BJ (cell line): Measurements from ENCODE around the gene PIAS4. TPM values are rescaled to one million over a fixed set of nuclear protein-coding genes. Genes with fewer than 3 reads are reported as not detected.
"Not testable (repeated sequence)": the region's sequence is repeated elsewhere in the genome, so short reads cannot be mapped to it uniquely, and the experiment has no call there.

Experiments
- CTCF ChIA-PET: fragments of 350-600 bp; formaldehyde crosslinking; extraction: SDS; loops from one replicate; lab custom pipeline; 2021; ENCODE audit warnings: antibody characterized with exemption, inconsistent platforms; lab: Yijun Ruan, JAX
- POLR2A ChIA-PET: fragments of 300-600 bp; sonication (Branson Sonifier 250); formaldehyde crosslinking; extraction: SDS; loops from one replicate; lab custom pipeline; 2021; ENCODE audit warnings: antibody characterized with exemption; lab: Charles Lee
- DNase-seq: peaks from one replicate; pipeline ENCODE4 v3.0.0-alpha.2; 2011; ENCODE audit warnings: low read depth
- H3K27me3 ChIP-seq: 2 replicates; pipeline ENCODE4 v1.6.0; 2011; ENCODE audit warnings: low read length; ENCODE audit not compliant: control insufficient read depth, insufficient read depth
- H3K36me3 ChIP-seq: 2 replicates; pipeline ENCODE4 v1.5.1; 2011; ENCODE audit warnings: low read length; ENCODE audit not compliant: control insufficient read depth, insufficient read depth
- H3K4me3 ChIP-seq: 2 replicates; pipeline ENCODE4 v1.5.1; 2011; ENCODE audit warnings: low read depth, mild to moderate bottlenecking, control low read depth, low read length
- polyA plus RNA-seq: library from polyadenylated mRNA; depleted of rRNA; stranded (reverse); fragments of >200 nt; gene quantifications from 2 replicates; pipeline ENCODE4 v1.2.3, GENCODE V29; 2011
- TF ChIP-seq, protein P1 (sequence below): IDR thresholded peaks from 2 replicates; pipeline ENCODE4 v1.5.1; 2011; ENCODE audit warnings: low read depth, mild to moderate bottlenecking, control low read depth, inconsistent platforms, low read length, moderate library complexity; ENCODE audit not compliant: insufficient read depth

The PIAS4 gene
- polyA plus RNA-seq, 1 experiment: 18.2 TPM

DNA sequence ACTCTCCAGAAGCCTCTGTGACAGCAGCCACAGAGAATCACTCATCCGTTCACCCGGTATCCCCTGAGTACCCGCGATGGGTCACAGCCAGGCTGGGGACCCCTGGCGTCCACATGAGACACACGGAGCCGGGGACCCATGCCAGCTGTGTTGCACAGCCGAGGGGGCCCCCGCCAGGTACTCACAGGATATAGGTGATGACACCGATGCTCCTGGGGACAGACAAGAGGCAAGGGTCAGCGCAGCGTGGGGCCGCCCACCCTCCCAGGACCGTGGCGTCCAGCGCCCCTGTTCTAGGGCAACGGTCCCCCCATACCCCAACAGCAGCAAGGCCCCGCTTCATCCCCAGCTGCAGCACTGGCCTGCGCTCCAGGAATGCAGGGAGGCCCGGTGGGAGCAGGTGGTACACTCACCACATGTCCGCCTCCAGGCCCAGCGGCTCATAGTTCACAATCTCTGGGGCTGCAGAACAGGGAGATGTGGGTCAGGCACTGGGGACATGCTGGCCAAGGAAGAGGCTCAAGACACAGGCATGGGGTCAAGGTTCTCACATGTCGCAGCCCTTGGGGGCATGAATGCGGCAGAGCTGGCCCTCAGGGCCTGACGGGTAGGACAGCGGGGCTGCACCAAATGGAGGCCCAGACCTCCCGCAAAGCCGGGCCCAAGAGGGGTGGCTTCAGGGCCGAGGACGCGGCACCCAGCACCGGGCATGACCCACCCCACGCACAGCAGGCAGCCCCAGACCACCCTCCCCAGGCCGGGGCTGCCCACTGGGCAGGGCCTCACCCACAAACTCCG is 43.9 kb upstream of the PIAS4 start:
- CTCF ChIA-PET: interaction anchor here (1.1 kb wide), 1 partner anchor 142 kb away, joined by 3 read pairs; no protein-coding TSS in a partner anchor
- POLR2A ChIA-PET: no interaction called here
- Histone ChIP-seq H3K27me3 (no peaks in the 10 kb centered on the region), H3K4me3 (no peak overlapping the region), H3K36me3 (peaks cover 64% of the 10 kb centered on the region)
- DNase-seq: no peak
- TF ChIP-seq, protein P1, sequence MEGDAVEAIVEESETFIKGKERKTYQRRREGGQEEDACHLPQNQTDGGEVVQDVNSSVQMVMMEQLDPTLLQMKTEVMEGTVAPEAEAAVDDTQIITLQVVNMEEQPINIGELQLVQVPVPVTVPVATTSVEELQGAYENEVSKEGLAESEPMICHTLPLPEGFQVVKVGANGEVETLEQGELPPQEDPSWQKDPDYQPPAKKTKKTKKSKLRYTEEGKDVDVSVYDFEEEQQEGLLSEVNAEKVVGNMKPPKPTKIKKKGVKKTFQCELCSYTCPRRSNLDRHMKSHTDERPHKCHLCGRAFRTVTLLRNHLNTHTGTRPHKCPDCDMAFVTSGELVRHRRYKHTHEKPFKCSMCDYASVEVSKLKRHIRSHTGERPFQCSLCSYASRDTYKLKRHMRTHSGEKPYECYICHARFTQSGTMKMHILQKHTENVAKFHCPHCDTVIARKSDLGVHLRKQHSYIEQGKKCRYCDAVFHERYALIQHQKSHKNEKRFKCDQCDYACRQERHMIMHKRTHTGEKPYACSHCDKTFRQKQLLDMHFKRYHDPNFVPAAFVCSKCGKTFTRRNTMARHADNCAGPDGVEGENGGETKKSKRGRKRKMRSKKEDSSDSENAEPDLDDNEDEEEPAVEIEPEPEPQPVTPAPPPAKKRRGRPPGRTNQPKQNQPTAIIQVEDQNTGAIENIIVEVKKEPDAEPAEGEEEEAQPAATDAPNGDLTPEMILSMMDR: no peak

DNA sequence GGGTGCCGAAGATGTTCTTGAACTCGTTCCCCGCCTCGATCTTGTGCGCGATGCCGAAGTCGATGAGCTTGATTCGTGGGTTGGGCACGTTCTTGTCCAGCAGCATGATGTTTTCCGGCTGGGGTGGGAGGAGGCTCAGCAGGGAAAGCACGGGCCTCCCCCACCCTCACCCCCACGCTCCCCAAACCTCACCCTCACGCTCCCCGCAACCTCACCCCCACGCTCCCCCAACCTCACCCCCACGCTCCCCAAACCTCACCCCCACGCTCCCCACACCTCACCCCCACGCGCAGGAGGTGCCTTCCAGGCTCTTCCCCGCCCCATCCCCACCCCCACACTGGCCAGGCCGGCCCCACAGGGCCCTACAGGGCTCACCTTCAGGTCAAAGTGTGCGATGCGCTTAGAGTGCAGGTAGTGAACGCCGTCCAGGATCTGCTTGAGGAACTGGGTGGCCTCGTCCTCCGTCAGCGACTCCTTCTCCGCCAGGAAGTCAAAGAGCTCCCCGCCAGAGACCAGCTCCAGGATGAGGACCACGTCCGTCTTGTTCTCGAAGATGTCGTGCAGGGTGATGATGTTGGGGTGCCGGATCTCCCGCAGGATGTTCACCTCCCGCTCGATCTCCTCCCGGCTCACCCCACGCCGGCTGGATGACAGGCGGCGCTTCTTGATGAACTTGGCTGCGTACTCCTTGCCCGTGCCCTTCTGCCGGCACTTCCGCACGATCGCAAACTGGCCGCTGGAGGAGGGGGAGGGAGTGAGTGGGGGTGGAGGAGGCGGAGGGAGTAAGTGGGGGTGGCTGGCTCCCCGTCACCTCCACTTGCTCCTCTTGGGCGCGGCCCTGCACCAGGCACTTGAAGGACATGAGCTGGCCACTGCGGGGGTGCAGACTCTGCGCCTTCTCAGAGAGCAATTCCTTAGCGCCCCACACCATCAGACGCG is 43.0 kb upstream of the PIAS4 start:
- ChIA-PET POLR2A (no interaction called here), CTCF (interaction anchor here (0.9 kb wide), 1 partner anchor 15 kb away, joined by 3 read pairs; no protein-coding TSS in a partner anchor)
- no peak overlapping the region for H3K4me3 ChIP-seq
- TF ChIP-seq, protein P1: no peak
- no peak for DNase-seq
- H3K36me3 ChIP-seq: peaks cover 59% of the 10 kb centered on the region
- H3K27me3 ChIP-seq: no peaks in the 10 kb centered on the region

DNA sequence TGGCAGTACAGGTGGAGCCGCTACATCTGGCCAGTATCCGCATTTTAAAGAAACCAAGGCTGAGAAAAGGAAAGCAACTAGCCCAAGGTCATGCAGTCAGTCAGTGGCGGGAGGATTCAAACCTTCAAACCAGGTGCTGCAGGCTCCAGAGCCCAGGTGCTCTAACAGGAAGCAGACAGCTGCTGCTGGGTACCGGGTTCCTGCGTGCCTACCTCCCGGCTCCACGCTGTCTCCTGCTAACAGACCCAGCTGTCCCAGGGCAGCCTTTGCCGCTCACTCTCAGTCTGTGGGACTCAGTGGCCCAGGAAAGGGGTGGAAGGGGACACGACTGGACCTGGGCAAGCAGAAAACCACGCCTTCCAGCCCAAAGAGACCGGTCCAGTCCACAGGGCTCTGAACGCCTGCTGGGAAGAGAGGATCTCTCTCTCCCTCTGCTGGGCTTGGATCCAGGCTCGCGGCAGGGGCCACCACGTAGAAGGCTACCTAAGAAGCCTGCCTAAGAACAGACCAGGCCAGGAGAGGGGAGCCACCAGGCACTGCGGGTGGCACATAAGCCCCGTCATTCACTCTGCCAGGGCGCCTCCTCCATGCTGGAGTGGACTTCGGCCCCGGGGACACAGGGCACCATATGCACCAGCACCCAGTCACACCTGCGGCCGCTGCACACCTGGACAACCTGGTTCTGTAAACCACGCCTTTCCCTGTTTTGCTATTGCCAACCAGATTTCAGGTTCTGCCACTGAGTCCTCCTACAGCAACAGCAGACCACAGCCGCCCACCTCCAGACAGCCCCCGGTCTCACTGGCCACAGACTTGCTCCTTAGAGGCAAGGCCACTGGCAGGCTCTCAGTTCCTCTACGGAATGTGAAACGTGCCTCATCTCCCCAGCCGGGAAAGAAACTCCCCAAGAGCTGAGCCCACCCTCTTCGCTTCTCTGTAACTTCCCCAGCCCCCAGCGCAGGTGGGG is 41.2 kb upstream of the PIAS4 start:
- ChIA-PET CTCF (no interaction called here), POLR2A (no interaction called here)
- Histone ChIP-seq H3K36me3 (peaks cover 46% of the 10 kb centered on the region), H3K4me3 (no peak overlapping the region), H3K27me3 (no peaks in the 10 kb centered on the region)
- DNase-seq: no peak
- TF ChIP-seq, protein P1: no peak

DNA sequence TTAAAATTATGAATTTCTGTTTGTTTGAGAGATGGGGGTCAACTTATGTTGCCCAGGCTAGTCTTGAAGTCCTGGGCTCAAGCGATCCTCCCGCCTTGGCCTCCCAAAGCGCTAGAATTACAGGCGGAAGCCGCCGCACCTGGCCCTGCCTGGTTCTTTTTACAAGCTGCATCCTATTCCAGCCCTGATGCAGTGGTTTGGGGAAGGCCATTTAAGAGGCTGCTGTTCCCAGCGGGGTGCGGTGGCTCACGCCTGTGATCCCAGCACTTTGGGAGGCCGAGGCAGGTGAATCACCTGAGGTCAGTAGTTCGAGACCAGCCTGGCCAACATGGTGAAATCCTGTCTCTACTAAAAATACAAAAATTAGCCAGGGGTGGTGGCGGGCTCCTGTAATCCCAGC is 39.6 kb upstream of the PIAS4 start:
- H3K4me3 ChIP-seq, DNase-seq, H3K27me3 ChIP-seq: not testable (repeated sequence)
- ChIA-PET CTCF (interaction anchor here (0.5 to 2.5 kb wide), 6 partner anchors 16 to 172 kb away, joined by 3 to 14 read pairs (median 4); partner anchors contain the start of gene EEF2), POLR2A (interaction anchor here (0.6 to 2.4 kb wide), 5 partner anchors 11 to 311 kb away, joined by 4 to 18 read pairs (median 12); partner anchors contain the start of genes EEF2 and SHD)
- H3K36me3 ChIP-seq: peaks cover 42% of the 10 kb centered on the region
